SJCRH30 (cell line): Measurements from ENCODE around the gene RIPOR1. TPM values are rescaled to one million over a fixed set of nuclear protein-coding genes. Genes with fewer than 3 reads are reported as not detected.
"Not testable (repeated sequence)": the region's sequence is repeated elsewhere in the genome, so short reads cannot be mapped to it uniquely, and the experiment has no call there.

Experiments used
- DNase-seq, 2 experiments: peaks; one replicate each; pipeline ENCODE4 v3.0.0-alpha.2; 2015 to 2020
- H3K27ac ChIP-seq: fragments of 250-450 bp; sonication (Bioruptor Pico); 2 replicates; pipeline ENCODE4 v1.5.1; 2020; ENCODE audit warnings: mild to moderate bottlenecking, moderate library complexity
- H3K27me3 ChIP-seq: fragments of 250-450 bp; sonication (Bioruptor Pico); 2 replicates; pipeline ENCODE4 v1.5.1; 2020; ENCODE audit warnings: mild to moderate bottlenecking, moderate library complexity
- H3K36me3 ChIP-seq: fragments of 250-450 bp; sonication (Bioruptor Pico); 2 replicates; pipeline ENCODE4 v1.5.1; 2020; ENCODE audit warnings: mild to moderate bottlenecking, moderate library complexity
- H3K4me1 ChIP-seq: fragments of 250-450 bp; sonication (Bioruptor Pico); 2 replicates; pipeline ENCODE4 v1.5.1; 2020; ENCODE audit warnings: mild to moderate bottlenecking, moderate library complexity
- H3K4me3 ChIP-seq: fragments of 250-450 bp; sonication (Bioruptor Pico); 2 replicates; pipeline ENCODE4 v1.5.1; 2020; ENCODE audit warnings: mild to moderate bottlenecking, moderate library complexity
- H3K9me3 ChIP-seq: fragments of 250-450 bp; sonication (Bioruptor Pico); replicated peaks from 2 replicates; pipeline ENCODE4 v1.5.1; 2020; ENCODE audit warnings: mild to moderate bottlenecking, moderate library complexity
- total RNA-seq: library from RNA; depleted of rRNA; stranded (reverse); fragments of >200 nt; shearing (Covaris generic); gene quantifications from 2 replicates; pipeline ENCODE4 v1.2.3, GENCODE V29; 2014; rRNA removed

The RIPOR1 gene, protein sequence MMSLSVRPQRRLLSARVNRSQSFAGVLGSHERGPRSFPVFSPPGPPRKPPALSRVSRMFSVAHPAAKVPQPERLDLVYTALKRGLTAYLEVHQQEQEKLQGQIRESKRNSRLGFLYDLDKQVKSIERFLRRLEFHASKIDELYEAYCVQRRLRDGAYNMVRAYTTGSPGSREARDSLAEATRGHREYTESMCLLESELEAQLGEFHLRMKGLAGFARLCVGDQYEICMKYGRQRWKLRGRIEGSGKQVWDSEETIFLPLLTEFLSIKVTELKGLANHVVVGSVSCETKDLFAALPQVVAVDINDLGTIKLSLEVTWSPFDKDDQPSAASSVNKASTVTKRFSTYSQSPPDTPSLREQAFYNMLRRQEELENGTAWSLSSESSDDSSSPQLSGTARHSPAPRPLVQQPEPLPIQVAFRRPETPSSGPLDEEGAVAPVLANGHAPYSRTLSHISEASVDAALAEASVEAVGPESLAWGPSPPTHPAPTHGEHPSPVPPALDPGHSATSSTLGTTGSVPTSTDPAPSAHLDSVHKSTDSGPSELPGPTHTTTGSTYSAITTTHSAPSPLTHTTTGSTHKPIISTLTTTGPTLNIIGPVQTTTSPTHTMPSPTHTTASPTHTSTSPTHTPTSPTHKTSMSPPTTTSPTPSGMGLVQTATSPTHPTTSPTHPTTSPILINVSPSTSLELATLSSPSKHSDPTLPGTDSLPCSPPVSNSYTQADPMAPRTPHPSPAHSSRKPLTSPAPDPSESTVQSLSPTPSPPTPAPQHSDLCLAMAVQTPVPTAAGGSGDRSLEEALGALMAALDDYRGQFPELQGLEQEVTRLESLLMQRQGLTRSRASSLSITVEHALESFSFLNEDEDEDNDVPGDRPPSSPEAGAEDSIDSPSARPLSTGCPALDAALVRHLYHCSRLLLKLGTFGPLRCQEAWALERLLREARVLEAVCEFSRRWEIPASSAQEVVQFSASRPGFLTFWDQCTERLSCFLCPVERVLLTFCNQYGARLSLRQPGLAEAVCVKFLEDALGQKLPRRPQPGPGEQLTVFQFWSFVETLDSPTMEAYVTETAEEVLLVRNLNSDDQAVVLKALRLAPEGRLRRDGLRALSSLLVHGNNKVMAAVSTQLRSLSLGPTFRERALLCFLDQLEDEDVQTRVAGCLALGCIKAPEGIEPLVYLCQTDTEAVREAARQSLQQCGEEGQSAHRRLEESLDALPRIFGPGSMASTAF
- total RNA-seq, result 10.8 and 13.5 TPM in 2 replicates

GRCh38 chr16:67528222-67528869 lies at the start of gene RIPOR1:
RIPOR1 (plus strand) TSS chr16:67528829; CDS start chr16:67538447, 9,618 bp downstream.
- no peaks in the 10 kb centered on the region for H3K36me3 ChIP-seq
- H3K4me1 ChIP-seq, result no peaks in the 10 kb centered on the region; the same call in 1 of the 2 replicates

GRCh38 chr16:67480833-67481560 lies 47.6 kb upstream of the RIPOR1 start, which contains the start of gene ATP6V0D1:
ATP6V0D1 (minus strand) TSS chr16:67481157; CDS start chr16:67481086, 71 bp downstream.
- Histone ChIP-seq H3K36me3 (no peaks in the 10 kb centered on the region), H3K27ac (peak within 1 kb of the TSS; percentile 40), H3K27me3 (no peaks in the 10 kb centered on the region), H3K9me3 (no peaks in the 10 kb centered on the region), H3K4me1 (no peaks in the 10 kb centered on the region; the same call in 1 of the 2 replicates), H3K4me3 (peak within 1 kb of the TSS; percentile 82)
- peak; percentile 99 for DNase-seq

More at GRCh38 chr16:67528222-67528869, at the start of gene RIPOR1:
- DNase-seq, result peak; percentile 46 to 61
- Histone ChIP-seq H3K9me3 (no peaks in the 10 kb centered on the region), H3K27me3 (no peaks in the 10 kb centered on the region; the same call in 1 of the 2 replicates), H3K4me3 (peak within 1 kb of the TSS; percentile 98), H3K27ac (peak within 1 kb of the TSS; percentile 79)

DNA sequence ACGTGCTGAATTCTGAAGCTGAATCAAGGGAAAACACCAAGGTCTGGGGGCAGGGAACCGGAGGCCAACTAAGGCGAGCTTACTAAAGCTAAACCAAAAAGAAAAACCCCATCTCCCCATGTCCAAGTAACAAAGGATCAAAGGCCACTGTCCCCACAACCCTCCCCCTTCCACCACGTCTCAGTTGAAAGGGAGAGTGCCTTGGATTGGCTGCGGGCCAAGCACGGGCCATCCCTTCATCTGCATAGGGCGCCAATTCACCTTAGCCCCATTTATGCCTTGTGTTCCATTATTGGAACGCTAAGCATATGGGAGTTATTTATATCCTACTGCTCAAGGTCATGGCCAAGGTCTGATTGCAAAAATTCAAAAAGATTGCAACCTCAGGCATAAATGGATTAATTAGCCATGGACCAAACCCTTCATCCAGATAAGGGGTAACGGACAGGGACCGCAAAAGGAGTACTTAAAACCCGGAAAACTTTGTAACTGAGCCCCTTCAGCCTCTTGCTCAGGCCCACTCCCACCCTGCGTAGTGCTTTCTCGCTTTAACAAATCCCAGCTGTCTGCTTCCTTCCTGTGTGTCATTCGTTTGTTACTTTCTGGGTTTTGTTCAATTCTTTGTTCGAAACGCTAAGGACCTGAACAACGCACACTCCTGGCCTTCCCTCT lies 46.9 kb upstream of the RIPOR1 start:
- no peaks in the 10 kb centered on the region for H3K36me3 ChIP-seq
- no peaks in the 10 kb centered on the region for H3K27me3 ChIP-seq
- no peaks in the 10 kb centered on the region for H3K9me3 ChIP-seq
- H3K4me1 ChIP-seq, result no peaks in the 10 kb centered on the region; the same call in 1 of the 2 replicates
- peak overlapping the region; percentile 82 for H3K4me3 ChIP-seq
- DNase-seq, result peak; percentile 32 to 37
- H3K27ac ChIP-seq, result peak overlapping the region; percentile 0; the same call in 1 of the 2 replicates

- H3K4me1 ChIP-seq, result no peaks in the 10 kb centered on the region; the same call in 1 of the 2 replicates
- no peaks in the 10 kb centered on the region for H3K36me3 ChIP-seq
- no peaks in the 10 kb centered on the region for H3K9me3 ChIP-seq
- H3K4me3 ChIP-seq, result peak overlapping the region; percentile 82
- DNase-seq, result no peak
- no peak overlapping the region for H3K27ac ChIP-seq
- H3K27me3 ChIP-seq, result no peaks in the 10 kb centered on the region
These were observed 46.2 kb upstream of the RIPOR1 start for GRCh38 chr16:67482233-67482924.

DNA sequence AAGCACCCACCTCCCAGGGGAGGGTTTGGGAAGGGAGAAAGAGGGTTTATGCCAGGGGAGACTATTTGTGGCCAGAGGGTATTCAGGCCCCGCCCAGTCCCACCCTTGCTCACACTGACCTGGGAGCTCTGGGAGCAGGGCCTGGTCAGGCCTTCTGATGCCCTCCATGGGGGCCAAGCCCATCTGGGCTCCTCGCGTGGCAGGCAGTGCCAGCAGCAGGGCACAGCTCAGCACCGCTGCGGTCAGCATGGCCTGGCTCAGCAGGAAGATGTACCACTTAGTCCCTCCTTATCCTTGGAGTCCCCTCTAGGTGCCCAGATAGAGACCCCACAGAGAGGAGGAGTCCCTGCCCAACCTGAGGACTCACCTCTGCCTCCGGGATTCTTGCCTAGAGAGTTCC lies 45.5 kb upstream of the RIPOR1 start, which contains the start of gene AGRP:
TSS of gene AGRP (minus strand) at position 398 of the 400 bp plus-strand sequence. CDS start at position 249, 149 bp downstream.
- no peak within 1 kb of the TSS for H3K27ac ChIP-seq
- no peak for DNase-seq
- H3K4me3 ChIP-seq, result no peak within 1 kb of the TSS
- no peaks in the 10 kb centered on the region for H3K27me3 ChIP-seq
- no peaks in the 10 kb centered on the region for H3K9me3 ChIP-seq
- no peaks in the 10 kb centered on the region; the same call in 1 of the 2 replicates for H3K4me1 ChIP-seq
- H3K36me3 ChIP-seq, result no peaks in the 10 kb centered on the region

DNA sequence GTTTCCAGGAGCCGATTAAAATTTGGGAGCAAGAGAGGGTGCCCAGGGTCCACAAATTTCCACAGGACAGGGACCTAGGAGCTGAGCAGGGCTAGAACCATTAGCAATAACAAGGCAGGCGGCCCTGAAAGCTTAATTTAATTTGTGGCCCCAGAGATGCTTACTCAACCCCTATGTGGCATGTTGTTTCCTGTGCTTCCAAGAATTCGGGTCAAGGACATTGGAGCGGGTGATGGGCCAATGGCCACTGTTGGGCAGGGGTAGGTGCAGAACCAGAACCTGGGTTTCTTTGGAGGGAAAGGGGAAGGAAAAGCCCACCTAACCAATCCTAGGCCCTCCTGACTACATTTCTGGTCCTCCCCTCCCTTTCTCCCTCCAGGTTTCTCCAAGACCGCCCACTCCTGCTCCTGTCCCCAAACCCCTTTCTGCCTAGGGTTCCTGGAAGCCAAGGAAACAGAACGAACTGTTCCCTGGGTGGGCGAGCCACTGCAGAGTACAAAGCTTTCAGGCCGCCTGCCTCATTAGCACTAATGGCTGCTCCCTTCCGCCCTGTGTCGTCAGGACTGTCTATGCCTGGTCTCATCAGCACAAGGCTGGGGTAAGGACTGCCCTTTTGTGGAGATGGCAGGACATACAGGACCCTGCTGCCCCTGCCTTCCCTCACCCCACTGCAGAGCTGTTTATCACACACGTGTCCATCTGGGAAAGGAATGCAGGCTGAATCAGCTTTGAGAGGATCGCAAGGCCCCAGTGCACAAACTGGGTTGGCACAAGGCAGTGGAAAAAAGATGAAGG lies 44.7 kb upstream of the RIPOR1 start:
- H3K27ac ChIP-seq, result no peak overlapping the region
- no peak overlapping the region for H3K4me3 ChIP-seq
- no peaks in the 10 kb centered on the region; the same call in 1 of the 2 replicates for H3K4me1 ChIP-seq
- no peaks in the 10 kb centered on the region for H3K9me3 ChIP-seq
- no peaks in the 10 kb centered on the region for H3K27me3 ChIP-seq
- no peaks in the 10 kb centered on the region for H3K36me3 ChIP-seq
- no peak for DNase-seq

GRCh38 chr16:67486805-67487204 lies 41.8 kb upstream of the RIPOR1 start:
- no peak overlapping the region for H3K4me3 ChIP-seq
- no peaks in the 10 kb centered on the region for H3K9me3 ChIP-seq
- no peak for DNase-seq

GRCh38 chr16:67487561-67487960 lies 41.1 kb upstream of the RIPOR1 start:
- not testable (repeated sequence) for H3K4me3 ChIP-seq, DNase-seq, H3K9me3 ChIP-seq, H3K36me3 ChIP-seq, H3K4me1 ChIP-seq, H3K27ac ChIP-seq, H3K27me3 ChIP-seq

More at GRCh38 chr16:67486805-67487204, 41.8 kb upstream of the RIPOR1 start:
- Histone ChIP-seq H3K36me3 (no peaks in the 10 kb centered on the region), H3K27me3 (no peaks in the 10 kb centered on the region), H3K4me1 (no peaks in the 10 kb centered on the region), H3K27ac (no peak overlapping the region)

DNA sequence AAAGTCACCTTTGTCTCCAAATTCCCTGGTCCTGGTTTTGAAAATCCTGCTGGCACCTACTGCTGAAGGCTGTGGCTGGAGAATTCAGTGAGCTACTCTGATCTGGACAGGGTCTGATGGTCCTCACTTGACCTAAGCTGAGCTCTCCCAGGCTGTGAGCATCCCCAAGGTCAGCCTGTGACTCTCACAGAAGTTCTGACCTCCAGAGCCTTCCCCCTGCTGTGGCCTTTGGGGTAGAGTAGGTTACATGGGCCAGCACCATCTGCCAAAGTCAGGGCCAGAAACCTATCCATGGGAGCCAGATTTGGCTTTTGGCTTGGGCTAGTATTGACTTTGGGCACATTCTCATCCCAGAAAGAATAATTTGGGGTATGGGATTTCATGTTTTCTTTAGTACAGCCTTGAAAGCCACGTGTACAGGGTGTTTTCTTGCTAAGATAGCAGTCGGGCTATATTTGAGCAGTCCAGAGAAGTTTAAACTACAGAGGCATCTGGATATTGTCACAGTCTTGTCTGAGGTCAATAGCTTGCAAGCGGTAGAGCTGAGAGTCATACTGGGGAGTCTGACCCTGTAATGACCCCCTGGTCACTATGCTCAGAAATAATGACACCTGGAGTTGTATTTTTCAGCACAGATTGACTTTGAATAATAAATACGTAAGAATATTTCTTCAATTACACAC lies 39.1 kb upstream of the RIPOR1 start:
- no peaks in the 10 kb centered on the region for H3K27me3 ChIP-seq
- H3K9me3 ChIP-seq, result no peaks in the 10 kb centered on the region
- H3K4me1 ChIP-seq, result no peaks in the 10 kb centered on the region
- no peaks in the 10 kb centered on the region for H3K36me3 ChIP-seq
- DNase-seq, result no peak
- no peak overlapping the region for H3K27ac ChIP-seq
- H3K4me3 ChIP-seq, result no peak overlapping the region

DNA sequence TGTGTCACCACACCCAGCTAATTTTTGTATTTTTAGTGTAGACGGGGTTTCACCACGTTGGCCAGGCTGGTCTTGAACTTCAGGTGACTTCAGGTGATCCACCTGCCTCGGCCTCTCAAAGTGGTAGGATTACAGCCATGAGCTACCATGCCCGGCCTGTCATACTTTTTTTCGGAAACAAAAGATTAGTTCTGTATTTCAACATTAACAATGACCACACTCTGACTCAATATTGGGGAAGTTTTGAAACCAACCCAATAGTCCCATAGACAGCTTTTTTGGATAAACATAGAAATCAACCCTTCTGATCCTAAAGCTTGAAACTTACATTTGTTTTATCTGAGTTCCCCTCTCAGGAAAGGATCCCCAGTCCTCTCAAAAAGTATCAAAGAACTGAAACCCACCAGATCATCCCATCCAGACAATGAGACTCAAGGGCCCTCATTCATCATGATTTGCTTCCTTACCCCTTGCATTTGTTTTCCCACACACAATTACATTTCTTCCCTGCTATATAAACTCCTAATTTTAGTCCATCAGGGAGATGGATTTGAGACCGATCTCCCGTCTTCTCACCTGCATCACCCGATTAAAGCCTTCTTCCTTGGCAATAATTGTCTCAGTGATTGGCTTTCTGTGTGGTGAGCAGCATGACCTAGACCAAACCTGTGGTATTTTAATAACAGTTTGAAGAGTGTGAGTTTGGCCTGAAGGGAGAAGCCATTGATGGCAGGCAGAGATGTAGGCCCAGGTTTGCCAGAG lies 38.1 kb upstream of the RIPOR1 start:
- Histone ChIP-seq H3K4me3 (no peak overlapping the region), H3K9me3 (no peaks in the 10 kb centered on the region), H3K4me1 (no peaks in the 10 kb centered on the region), H3K27ac (no peak overlapping the region), H3K27me3 (no peaks in the 10 kb centered on the region), H3K36me3 (no peaks in the 10 kb centered on the region)
- no peak for DNase-seq

- Histone ChIP-seq H3K9me3 (no peaks in the 10 kb centered on the region), H3K36me3 (no peaks in the 10 kb centered on the region), H3K4me1 (peaks cover 2% of the 10 kb centered on the region; the same call in 1 of the 2 replicates), H3K4me3 (no peak overlapping the region), H3K27me3 (no peaks in the 10 kb centered on the region), H3K27ac (no peak overlapping the region)
- no peak for DNase-seq
These were observed 29.5 kb upstream of the RIPOR1 start for GRCh38 chr16:67499106-67499505.
